ENCODE results near the gene GRK5.

The GRK5 gene

GRCh38 chr10:119441921-119442757 lies 234.8 kb downstream of the GRK5 start:
- ChIA-PET POLR2A (ENCODE audit: low non-redundant PET) (no interaction called here), CTCF (interaction anchor here (1.3 kb wide), 1 partner anchor 236 kb away, joined by 4 read pairs; no protein-coding TSS in a partner anchor)
- no peak for DNase-seq (ENCODE audit: low spot score)
- no peak for TF ChIP-seq CTCF (conservative IDR thresholded peaks at IDR 0.05; ENCODE audit: low read depth)
- H3K27ac ChIP-seq: no peak overlapping the region

- no peak for TF ChIP-seq CTCF (conservative IDR thresholded peaks at IDR 0.05; ENCODE audit: low read depth)
- DNase-seq (ENCODE audit: low spot score): no peak
- CTCF ChIA-PET: interaction anchor here (1.1 to 1.3 kb wide), 3 partner anchors 92 to 243 kb away, joined by 3 to 4 read pairs (median 3); no protein-coding TSS in a partner anchor
- no peak overlapping the region for H3K27ac ChIP-seq
- POLR2A ChIA-PET (ENCODE audit: low non-redundant PET): no interaction called here
Observed at GRCh38 chr10:119442758-119443060, 235.3 kb downstream of the GRK5 start.

- POLR2A ChIA-PET (ENCODE audit: low non-redundant PET): no interaction called here
- DNase-seq (ENCODE audit: low spot score): no peak
- CTCF ChIA-PET: interaction anchor here (1.1 to 1.3 kb wide), 3 partner anchors 91 to 244 kb away, joined by 3 to 4 read pairs (median 3); no protein-coding TSS in a partner anchor
- no peak for TF ChIP-seq CTCF (conservative IDR thresholded peaks at IDR 0.05; ENCODE audit: low read depth)
- H3K27ac ChIP-seq: no peak overlapping the region
Observed at GRCh38 chr10:119443441-119443840, 236.1 kb downstream of the GRK5 start.

GRCh38 chr10:119443970-119444660 lies 236.7 kb downstream of the GRK5 start:
- ChIA-PET CTCF (interaction anchor here (0.6 to 2.3 kb wide), 10 partner anchors 13 to 925 kb away, joined by 3 to 17 read pairs (median 4); no protein-coding TSS in a partner anchor), POLR2A (ENCODE audit: low non-redundant PET) (no interaction called here)
- DNase-seq (ENCODE audit: low spot score): no peak
- H3K27ac ChIP-seq: no peak overlapping the region
- no peak for TF ChIP-seq CTCF (conservative IDR thresholded peaks at IDR 0.05; ENCODE audit: low read depth)

GRCh38 chr10:119444866-119445265 lies 237.5 kb downstream of the GRK5 start:
- TF ChIP-seq CTCF (conservative IDR thresholded peaks at IDR 0.05; ENCODE audit: low read depth): no peak
- no peak overlapping the region for H3K27ac ChIP-seq
- no peak for DNase-seq (ENCODE audit: low spot score)
- CTCF ChIA-PET: interaction anchor here (0.6 to 2.3 kb wide), 39 partner anchors 9 to 925 kb away, joined by 3 to 17 read pairs (median 4); partner anchors contain the start of gene RGS10
- POLR2A ChIA-PET (ENCODE audit: low non-redundant PET): interaction anchor here (1.1 kb wide), 1 partner anchor 45 kb away, joined by 4 read pairs; no protein-coding TSS in a partner anchor

- peak; percentile 81 for DNase-seq (ENCODE audit: low spot score)
- peak; percentile 97 for TF ChIP-seq CTCF (conservative IDR thresholded peaks at IDR 0.05; ENCODE audit: low read depth)
- no peak overlapping the region for H3K27ac ChIP-seq
- POLR2A ChIA-PET (ENCODE audit: low non-redundant PET): interaction anchor here (1.1 kb wide), 1 partner anchor 44 kb away, joined by 4 read pairs; no protein-coding TSS in a partner anchor
- CTCF ChIA-PET: interaction anchor here (0.6 to 2.3 kb wide), 42 partner anchors 9 to 741 kb away, joined by 3 to 17 read pairs (median 4); partner anchors contain the start of gene RGS10
Observed at GRCh38 chr10:119445311-119445934, 238.1 kb downstream of the GRK5 start.
